ENCODE data around the gene POU3F3.

GRCh38 chr2:104836265-104836664, 17.6 kb upstream of the POU3F3 start:
- TF ChIP-seq CTCF (IDR thresholded peaks at IDR 0.05), result no peak
- TF ChIP-seq SIN3A (IDR thresholded peaks at IDR 0.05; ENCODE audit: borderline replicate concordance, insufficient read depth, low read depth, low read length), result no peak
- no peak for TF ChIP-seq POLR2AphosphoS5 (IDR thresholded peaks at IDR 0.05; ENCODE audit: low read depth, low read length)

All from Panc1 (cell line).